ENCODE data around the gene RPL15. TPM values are rescaled to one million over a fixed set of nuclear protein-coding genes. Genes with fewer than 3 reads are reported as not detected.

RPL15 gene
- total RNA-seq, 2 donors from 2014 or later: 608 to 1,311 TPM

- Histone ChIP-seq H3K9me3 (no peaks in the 10 kb centered on the region), H3K4me3 (no peak overlapping the region), H3K36me3 (peaks cover 38% of the 10 kb centered on the region), H3K27ac (no peak overlapping the region), H3K4me1 (peaks cover 0 to 20% of the 10 kb centered on the region in 2 donors), H3K27me3 (no peaks in the 10 kb centered on the region)
- no peak for TF ChIP-seq CTCF (IDR thresholded peaks at IDR 0.05)
- DNase-seq (ENCODE audit: low spot score): no peak
Measured at GRCh38 chr3:23961066-23961465, 44.1 kb downstream of the RPL15 start.

GRCh38 chr3:23961913-23962312 lies 45.0 kb downstream of the RPL15 start:
- peaks cover 0 to 29% of the 10 kb centered on the region in 2 donors for H3K4me1 ChIP-seq

GRCh38 chr3:23964537-23965235 lies 47.8 kb downstream of the RPL15 start:
- TF ChIP-seq CTCF (IDR thresholded peaks at IDR 0.05): no peak
- no peaks in the 10 kb centered on the region for H3K9me3 ChIP-seq
- peaks cover 61% of the 10 kb centered on the region for H3K36me3 ChIP-seq
- H3K4me3 ChIP-seq: no peak overlapping the region
- H3K27ac ChIP-seq: no peak overlapping the region
- DNase-seq (ENCODE audit: low spot score): no peak
- peaks cover 0 to 26% of the 10 kb centered on the region in 2 donors for H3K4me1 ChIP-seq
- H3K27me3 ChIP-seq: no peaks in the 10 kb centered on the region

More at GRCh38 chr3:23961913-23962312, 45.0 kb downstream of the RPL15 start:
- peaks cover 39% of the 10 kb centered on the region for H3K36me3 ChIP-seq
- DNase-seq (ENCODE audit: low spot score): no peak
- no peak overlapping the region for H3K27ac ChIP-seq
- no peak for TF ChIP-seq CTCF (IDR thresholded peaks at IDR 0.05)
- no peak overlapping the region for H3K4me3 ChIP-seq
- no peaks in the 10 kb centered on the region for H3K27me3 ChIP-seq
- no peaks in the 10 kb centered on the region for H3K9me3 ChIP-seq

GRCh38 chr3:23966328-23966727 lies 49.4 kb downstream of the RPL15 start:
- TF ChIP-seq CTCF (IDR thresholded peaks at IDR 0.05): no peak
- Histone ChIP-seq H3K4me1 (peaks cover 0 to 26% of the 10 kb centered on the region in 2 donors), H3K27ac (no peak overlapping the region), H3K4me3 (no peak overlapping the region), H3K36me3 (peaks cover 58% of the 10 kb centered on the region), H3K9me3 (no peaks in the 10 kb centered on the region), H3K27me3 (no peaks in the 10 kb centered on the region)
- DNase-seq (ENCODE audit: low spot score): no peak

- H3K4me3 ChIP-seq: no peak overlapping the region
- H3K9me3 ChIP-seq: no peaks in the 10 kb centered on the region
- DNase-seq (ENCODE audit: low spot score): no peak
- no peak for TF ChIP-seq CTCF (IDR thresholded peaks at IDR 0.05)
- H3K36me3 ChIP-seq: peaks cover 54% of the 10 kb centered on the region
- no peaks in the 10 kb centered on the region for H3K27me3 ChIP-seq
- H3K4me1 ChIP-seq: peaks cover 0 to 23% of the 10 kb centered on the region in 2 donors
- H3K27ac ChIP-seq: no peak overlapping the region
Measured at GRCh38 chr3:23968463-23969184, 51.7 kb downstream of the RPL15 start.
